Activated CD4-positive, alpha-beta T cell treated with anti-CD3 and anti-CD28 coated beads, Interleukin-2, amount 50 U/mL, for 1 hour (primary cell): Measurements from ENCODE around the gene BCL11A.

ENCODE experiments used
- DNase-seq: peaks from one replicate; pipeline ENCODE4 v3.0.0-alpha.2; 2020

BCL11A gene

GRCh38 chr2:60500861-60501260 is 52.6 kb downstream of the BCL11A start:
- DNase-seq, result no peak

- no peak for DNase-seq
These were observed 53.7 kb downstream of the BCL11A start for GRCh38 chr2:60499651-60500265.

- DNase-seq, result no peak
These were observed 54.5 kb downstream of the BCL11A start for GRCh38 chr2:60498816-60499429.

GRCh38 chr2:60498127-60498815 is 55.2 kb downstream of the BCL11A start:
- no peak for DNase-seq

- no peak for DNase-seq
These were observed 56.0 kb downstream of the BCL11A start for GRCh38 chr2:60497500-60497899.

GRCh38 chr2:60496956-60497355 is 56.5 kb downstream of the BCL11A start:
- DNase-seq, result no peak

GRCh38 chr2:60496475-60496874 is 57.0 kb downstream of the BCL11A start:
- no peak for DNase-seq

GRCh38 chr2:60495041-60495625 is 58.3 kb downstream of the BCL11A start:
- DNase-seq, result no peak

- DNase-seq, result no peak
These were observed 59.6 kb downstream of the BCL11A start for GRCh38 chr2:60493804-60494387.

- DNase-seq, result no peak
These were observed 60.9 kb downstream of the BCL11A start for GRCh38 chr2:60492548-60492947.

- no peak for DNase-seq
These were observed 62.6 kb downstream of the BCL11A start for GRCh38 chr2:60490848-60491247.

- DNase-seq, result no peak
These were observed 63.0 kb downstream of the BCL11A start for GRCh38 chr2:60490441-60490840.

- DNase-seq, result no peak
These were observed 64.2 kb downstream of the BCL11A start for GRCh38 chr2:60489289-60489688.

- no peak for DNase-seq
These were observed 65.2 kb downstream of the BCL11A start for GRCh38 chr2:60488291-60488690.

GRCh38 chr2:60487174-60487573 is 66.3 kb downstream of the BCL11A start:
- no peak for DNase-seq

GRCh38 chr2:60486551-60486950 is 66.9 kb downstream of the BCL11A start:
- no peak for DNase-seq

- no peak for DNase-seq
These were observed 67.4 kb downstream of the BCL11A start for GRCh38 chr2:60486067-60486466.

- no peak for DNase-seq
These were observed 67.9 kb downstream of the BCL11A start for GRCh38 chr2:60485550-60485949.

- no peak for DNase-seq
These were observed 68.4 kb downstream of the BCL11A start for GRCh38 chr2:60485055-60485454.

GRCh38 chr2:60484133-60484645 is 69.3 kb downstream of the BCL11A start:
- DNase-seq, result no peak

GRCh38 chr2:60483401-60483800 is 70.1 kb downstream of the BCL11A start:
- no peak for DNase-seq

GRCh38 chr2:60482222-60482621 is 71.2 kb downstream of the BCL11A start:
- DNase-seq, result no peak

GRCh38 chr2:60481257-60481656 is 72.2 kb downstream of the BCL11A start:
- no peak for DNase-seq
